CD4-positive, alpha-beta T cell treated with Interleukin-21 for 1 hour (primary cell): ENCODE measurements around the gene FLCN.
"Not testable (repeated sequence)": the region's sequence is repeated elsewhere in the genome, so short reads cannot be mapped to it uniquely, and the experiment has no call there.

Experiments
- DNase-seq: peaks from one replicate; pipeline ENCODE4 v3.0.0-alpha.2; 2020

FLCN gene

GRCh38 chr17:17206124-17206912 is 30.6 kb downstream of the FLCN start, which contains the start of gene PLD6:
TSS of gene PLD6 (minus strand) at chr17:17206333. CDS start at chr17:17206286, 47 bp downstream.
- DNase-seq = peak; percentile 93

DNA sequence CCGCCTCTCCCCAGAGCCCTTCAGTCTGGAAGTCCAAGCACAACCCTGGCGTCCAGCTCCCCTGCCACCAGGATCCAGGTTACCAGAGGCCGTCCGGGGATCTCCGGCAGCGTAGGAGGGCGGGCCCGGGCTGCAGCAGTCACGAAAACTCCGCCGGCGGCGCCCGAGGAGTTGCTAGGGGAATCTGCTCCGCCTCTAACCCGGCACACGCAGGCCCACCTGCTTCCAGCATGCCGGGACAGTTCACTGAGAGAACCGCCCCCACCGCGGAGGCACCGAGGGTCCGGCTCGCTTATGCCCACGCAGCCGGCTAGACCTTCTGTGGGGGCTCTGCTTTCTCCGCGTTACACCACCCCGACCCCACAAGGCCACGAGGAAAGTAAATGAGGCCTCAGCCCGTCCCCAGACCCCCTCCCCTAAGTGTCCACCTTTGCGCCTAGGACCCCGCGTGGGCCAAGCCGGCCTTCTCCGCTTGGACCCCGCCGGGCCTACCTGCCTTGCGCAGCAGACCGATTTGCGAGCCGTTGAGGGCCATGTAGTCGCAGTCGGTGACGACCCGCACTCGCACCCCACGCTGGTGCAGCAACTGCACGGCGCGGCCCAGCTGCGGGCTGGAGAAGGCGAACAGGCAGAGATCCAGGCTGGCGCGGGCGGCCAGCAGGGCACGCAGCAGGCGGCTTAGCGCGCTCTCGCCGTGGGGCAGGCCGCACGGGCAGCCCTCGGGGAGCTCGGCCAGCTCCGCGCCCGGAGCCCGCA is 31.4 kb downstream of the FLCN start:
- peak; percentile 49 for DNase-seq

- DNase-seq = no peak
These were observed 32.2 kb downstream of the FLCN start for GRCh38 chr17:17204635-17205231.

DNA sequence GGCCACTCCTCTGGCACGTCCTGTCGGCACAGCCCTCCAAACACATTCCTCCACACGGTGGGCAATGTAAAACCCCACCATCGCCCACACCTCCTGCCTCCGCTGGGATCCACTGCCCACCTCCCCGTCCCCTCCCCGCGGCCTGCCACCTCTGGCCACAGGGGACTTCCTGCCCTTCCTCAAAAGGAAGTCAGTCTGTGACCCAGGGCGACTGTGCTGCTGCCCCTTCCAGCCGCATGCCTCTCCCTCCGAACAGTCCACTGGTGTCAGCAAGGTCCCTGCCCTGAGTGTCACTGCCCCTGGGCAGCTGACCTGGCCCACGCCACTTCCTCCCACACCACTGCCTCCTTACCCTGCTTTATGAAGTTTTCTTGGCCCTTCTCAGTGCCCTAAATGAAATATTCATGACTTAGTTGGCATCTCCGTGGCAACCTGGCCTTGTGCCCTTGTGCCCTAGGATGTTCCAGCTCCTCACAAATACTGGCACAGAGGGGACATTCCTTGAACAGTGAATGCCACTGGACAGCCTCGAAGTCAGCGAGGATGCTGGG is 32.9 kb downstream of the FLCN start:
- no peak for DNase-seq

- no peak for DNase-seq
These were observed 33.7 kb downstream of the FLCN start for GRCh38 chr17:17203173-17203730.

GRCh38 chr17:17201907-17202306 is 35.1 kb downstream of the FLCN start:
- no peak for DNase-seq

DNA sequence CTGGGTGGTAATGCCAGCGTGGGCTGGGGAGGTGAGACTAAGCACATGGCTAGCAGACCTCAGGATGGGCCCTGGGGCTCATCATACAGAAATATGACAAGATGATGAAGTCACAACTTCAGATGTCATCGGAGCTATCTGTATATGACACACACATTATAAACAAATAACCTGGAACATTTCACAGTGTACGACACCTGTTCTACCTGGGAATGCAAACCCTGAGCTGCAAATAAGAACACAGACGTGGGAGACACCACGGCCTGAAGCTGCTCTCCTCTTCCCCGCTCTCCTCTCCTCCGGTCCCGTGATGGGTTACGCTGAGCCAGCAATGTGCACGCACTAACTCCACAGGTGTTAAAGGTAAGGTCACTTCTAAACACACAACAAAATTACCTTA is 35.7 kb downstream of the FLCN start:
- no peak for DNase-seq

- DNase-seq = no peak
These were observed 36.1 kb downstream of the FLCN start for GRCh38 chr17:17200831-17201230.

GRCh38 chr17:17200311-17200710 is 36.7 kb downstream of the FLCN start:
- DNase-seq = no peak

DNA sequence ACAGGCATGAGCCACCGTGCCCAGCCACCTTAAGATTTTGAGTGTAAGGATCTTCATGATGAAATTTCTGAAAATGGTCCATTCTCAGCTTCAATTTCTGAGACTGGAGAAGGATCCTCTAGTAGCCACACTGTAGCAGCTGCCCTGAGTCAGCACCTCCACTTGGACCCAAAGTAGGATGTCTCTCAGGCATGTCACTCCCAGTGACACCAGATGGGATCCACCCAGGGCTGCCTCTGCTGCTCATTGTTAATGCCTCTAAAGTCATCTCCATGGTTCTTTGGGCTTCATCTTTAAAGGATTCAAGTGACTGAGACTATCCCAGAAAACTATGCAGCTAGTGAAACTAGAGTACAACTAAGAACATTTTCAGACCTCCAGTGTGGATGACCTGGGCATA is 38.7 kb downstream of the FLCN start:
- DNase-seq = no peak

DNA sequence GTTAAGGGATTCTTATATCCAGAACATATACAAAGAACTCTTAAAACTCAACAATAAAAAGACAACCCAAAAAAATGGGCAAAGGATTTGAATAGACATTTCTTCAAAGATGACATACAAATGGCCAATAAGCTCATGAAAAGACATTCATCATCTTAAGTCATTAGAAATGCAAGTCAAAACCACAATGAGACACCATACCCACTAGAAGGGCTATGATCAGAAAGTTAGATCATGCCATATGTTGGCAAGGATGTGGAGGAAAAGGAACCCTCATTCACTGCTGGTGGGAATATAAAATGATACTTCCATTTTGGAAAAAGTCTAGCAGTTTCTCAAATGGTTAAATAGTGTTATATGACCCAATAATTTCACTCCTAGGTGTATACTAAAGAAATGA is 40.2 kb downstream of the FLCN start:
- no peak for DNase-seq

GRCh38 chr17:17195466-17195865 is 41.5 kb downstream of the FLCN start:
- not testable (repeated sequence) for DNase-seq

DNA sequence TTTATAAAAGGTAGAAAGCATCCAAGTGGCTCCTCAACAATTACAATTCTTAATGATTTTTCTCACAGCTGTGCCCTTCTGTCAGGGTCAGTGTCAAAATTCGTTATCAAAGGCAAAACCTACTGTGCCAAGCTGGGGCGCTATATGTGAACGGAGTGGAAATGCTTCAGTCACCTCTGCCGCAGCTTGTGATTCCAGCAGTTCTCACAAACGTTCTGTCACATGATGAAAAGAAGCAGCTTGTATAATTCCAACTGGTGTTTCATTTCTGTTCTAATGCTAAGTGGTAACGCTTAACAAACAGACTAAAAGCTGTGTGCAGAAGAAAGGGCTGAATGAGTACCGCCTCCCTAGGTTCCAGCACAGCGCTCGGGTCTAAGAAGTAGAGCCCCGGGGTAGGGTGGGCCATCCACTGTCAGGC is 45.0 kb downstream of the FLCN start:
- DNase-seq = no peak

DNA sequence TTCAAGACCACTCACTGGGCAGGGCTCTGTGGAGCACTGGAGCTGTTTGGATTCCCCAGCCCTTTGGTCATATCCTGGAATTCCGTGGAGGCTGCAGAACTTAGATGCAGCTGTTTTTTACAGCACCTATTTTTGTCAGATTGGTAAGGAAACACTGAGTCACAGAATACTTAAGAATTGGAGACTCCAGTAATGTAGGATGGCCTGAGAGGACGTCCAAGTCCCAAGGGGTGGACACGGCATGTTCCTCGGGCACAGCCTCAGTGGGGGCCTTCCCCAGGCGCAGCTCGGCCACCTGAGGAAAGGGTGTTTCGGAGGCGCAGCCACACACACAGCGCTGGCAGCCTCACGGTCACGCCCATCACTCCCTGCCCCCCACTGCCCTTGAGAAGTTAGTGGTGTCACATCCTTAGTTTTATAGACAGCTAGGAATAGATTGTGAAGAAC is 45.6 kb downstream of the FLCN start:
- DNase-seq = no peak

DNA sequence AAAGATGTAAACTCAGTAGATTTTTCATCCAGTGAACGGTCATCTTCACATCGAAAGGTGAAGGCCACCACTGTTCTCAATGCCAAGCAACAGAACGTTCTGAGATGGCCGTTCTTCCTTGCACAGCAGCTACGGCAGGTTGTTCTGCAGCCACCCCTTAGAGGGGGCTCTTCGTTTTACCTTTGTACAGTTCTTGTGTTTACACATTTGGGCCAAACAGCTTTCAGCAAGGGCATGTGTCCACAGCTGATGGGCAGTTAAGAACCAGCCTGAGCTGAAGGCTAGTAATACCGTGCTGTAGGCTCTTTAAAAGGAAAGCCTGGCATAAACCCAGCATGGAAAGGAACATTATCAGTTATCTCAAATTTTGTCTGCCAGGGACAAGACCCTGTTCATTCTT is 46.8 kb downstream of the FLCN start:
- no peak for DNase-seq

DNA sequence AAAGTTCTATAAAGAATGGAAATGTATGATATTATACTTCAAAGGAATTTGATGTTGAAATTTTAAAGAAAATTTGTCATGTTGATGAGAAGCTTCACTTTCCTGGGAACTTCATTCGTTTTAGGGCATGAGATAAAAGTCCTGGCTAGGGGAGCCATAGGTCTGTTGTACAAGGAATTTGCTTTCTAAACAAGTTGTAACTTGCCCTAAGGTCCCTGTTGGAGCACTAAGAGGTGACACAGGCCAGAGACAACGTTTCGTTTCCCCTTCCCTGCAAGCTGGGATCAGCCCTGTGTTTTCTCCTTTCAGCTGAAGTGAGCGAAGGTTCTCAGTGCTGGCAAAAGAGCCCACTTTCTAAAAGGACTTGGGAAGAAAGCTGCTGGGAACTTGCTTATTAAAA is 47.4 kb downstream of the FLCN start:
- no peak for DNase-seq

GRCh38 chr17:17188586-17188985 is 48.4 kb downstream of the FLCN start:
- DNase-seq = no peak

GRCh38 chr17:17186551-17187505 is 50.1 kb downstream of the FLCN start:
- no peak for DNase-seq

DNA sequence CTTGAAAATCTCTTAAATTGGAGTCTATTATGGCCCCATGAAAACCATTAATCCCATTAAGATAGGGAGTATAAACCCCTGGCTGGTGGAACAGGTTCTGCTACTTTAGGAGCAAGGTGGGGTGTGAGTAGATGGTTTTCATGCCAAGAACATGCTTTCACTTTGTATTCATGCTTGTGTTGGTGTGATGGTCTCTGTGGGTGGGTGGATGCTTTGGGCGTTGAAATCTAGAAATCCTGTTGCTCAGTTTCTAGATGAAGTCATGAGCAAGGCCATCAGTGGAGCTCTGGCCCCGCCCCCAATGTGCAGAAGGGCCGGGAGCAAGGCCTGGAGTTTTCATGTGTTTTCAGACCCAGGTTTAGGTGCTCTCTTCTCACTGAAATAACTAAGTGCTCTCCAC is 50.9 kb downstream of the FLCN start:
- DNase-seq = no peak

DNA sequence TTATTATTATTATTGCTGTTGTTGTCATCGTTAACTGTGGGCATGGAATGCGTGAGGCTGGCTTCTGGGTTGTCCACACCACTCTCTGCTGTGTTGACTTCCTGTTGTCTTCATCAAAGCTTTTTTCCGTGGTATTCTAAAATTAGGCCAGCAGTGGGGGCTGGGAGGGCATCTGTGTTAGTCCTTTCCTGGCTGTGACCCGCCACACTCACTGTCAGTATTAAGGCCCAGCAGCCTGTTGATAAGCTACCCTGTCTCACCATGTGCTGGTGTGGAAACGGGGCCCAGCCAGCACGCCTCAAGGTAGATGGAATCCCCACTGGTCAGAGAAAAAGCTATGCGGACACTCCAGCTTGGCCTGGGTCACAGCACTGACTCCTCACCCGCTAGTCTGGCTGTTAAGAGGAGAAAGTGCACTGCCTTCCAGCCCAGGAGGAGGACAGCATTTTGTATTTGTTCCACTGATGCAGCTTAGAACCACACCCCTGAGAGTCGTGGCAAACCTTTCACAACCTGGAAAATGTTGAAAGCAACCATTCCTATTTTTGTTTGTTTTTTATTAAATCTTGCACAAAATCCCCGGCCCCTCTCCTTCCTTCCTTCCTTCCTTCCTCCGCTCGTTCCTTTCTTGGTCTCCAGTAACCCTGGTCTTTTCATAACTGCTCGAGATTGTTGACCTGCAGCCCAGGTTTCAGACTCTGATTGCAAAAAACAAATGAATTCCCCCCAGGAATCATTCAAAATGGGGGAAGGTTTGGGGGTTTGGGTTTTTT is 51.8 kb downstream of the FLCN start:
- DNase-seq = not testable (repeated sequence)

- DNase-seq = no peak
These were observed 53.2 kb downstream of the FLCN start for GRCh38 chr17:17183744-17184143.
